ENCODE measurements around the gene PRAMEF17.
"Not testable (repeated sequence)": the region's sequence is repeated elsewhere in the genome, so short reads cannot be mapped to it uniquely, and the experiment has no call there.

PRAMEF17 gene

GRCh38 chr1:13366536-13366935, 22.9 kb upstream of the PRAMEF17 start:
- not testable (repeated sequence) for H3K36me3 ChIP-seq (ENCODE audit: low read length); H3K27ac ChIP-seq (ENCODE audit: low read depth, low read length); H3K9ac ChIP-seq (ENCODE audit: low read length); H2AFZ ChIP-seq (ENCODE audit: low read depth, low read length, severe bottlenecking); H3K9me2 ChIP-seq (replicated peaks; ENCODE audit: insufficient read depth, low read length); H3K79me2 ChIP-seq (ENCODE audit: insufficient read depth, low read length); H3K4me3 ChIP-seq (ENCODE audit: insufficient read depth, low read length, poor library complexity, severe bottlenecking); H4K20me1 ChIP-seq (ENCODE audit: low read depth, low read length); H3F3A ChIP-seq (ENCODE audit: insufficient read depth); H3K9me3 ChIP-seq (ENCODE audit: insufficient read depth, low read length); H3K4me2 ChIP-seq (ENCODE audit: low read depth, low read length, poor library complexity, severe bottlenecking); H3K27me3 ChIP-seq (ENCODE audit: low read length)

DNA sequence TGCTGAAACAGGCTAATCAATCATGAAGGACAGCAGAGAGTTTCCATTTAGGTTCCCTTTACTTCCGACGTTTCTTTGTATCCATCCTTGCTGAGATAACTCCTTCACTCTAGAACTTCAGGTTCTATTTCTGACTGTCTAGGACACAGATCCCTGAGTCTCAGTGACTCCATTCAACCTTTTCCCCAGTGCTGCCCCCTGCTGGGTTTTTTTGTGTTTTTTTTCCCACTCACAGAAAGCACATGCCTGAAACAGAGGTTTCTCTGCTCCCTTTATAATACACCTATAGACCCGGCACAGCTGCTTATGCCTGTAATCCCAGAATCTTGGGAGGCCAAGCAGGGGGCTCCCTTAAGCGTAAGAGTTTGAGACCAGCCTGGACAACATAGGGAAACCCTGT, 20.9 kb upstream of the PRAMEF17 start:
- H3K27me3 ChIP-seq (ENCODE audit: low read length); H3K4me3 ChIP-seq (ENCODE audit: insufficient read depth, low read length, poor library complexity, severe bottlenecking); H3K4me2 ChIP-seq (ENCODE audit: low read depth, low read length, poor library complexity, severe bottlenecking); H3F3A ChIP-seq (ENCODE audit: insufficient read depth); H3K9ac ChIP-seq (ENCODE audit: low read length); H3K79me2 ChIP-seq (ENCODE audit: insufficient read depth, low read length); H3K36me3 ChIP-seq (ENCODE audit: low read length); H3K27ac ChIP-seq (ENCODE audit: low read depth, low read length); H3K9me3 ChIP-seq (ENCODE audit: insufficient read depth, low read length); H3K9me2 ChIP-seq (replicated peaks; ENCODE audit: insufficient read depth, low read length); H2AFZ ChIP-seq (ENCODE audit: low read depth, low read length, severe bottlenecking); H4K20me1 ChIP-seq (ENCODE audit: low read depth, low read length): not testable (repeated sequence)

GRCh38 chr1:13378983-13379382, 10.4 kb upstream of the PRAMEF17 start:
- not testable (repeated sequence) for H3K36me3 ChIP-seq (ENCODE audit: low read length); H3K9me2 ChIP-seq (replicated peaks; ENCODE audit: insufficient read depth, low read length); H3K4me3 ChIP-seq (ENCODE audit: insufficient read depth, low read length, poor library complexity, severe bottlenecking); H3K27ac ChIP-seq (ENCODE audit: low read depth, low read length); H3K27me3 ChIP-seq (ENCODE audit: low read length); H3K79me2 ChIP-seq (ENCODE audit: insufficient read depth, low read length); H3K9me3 ChIP-seq (ENCODE audit: insufficient read depth, low read length); H3F3A ChIP-seq (ENCODE audit: insufficient read depth); H2AFZ ChIP-seq (ENCODE audit: low read depth, low read length, severe bottlenecking); H3K4me2 ChIP-seq (ENCODE audit: low read depth, low read length, poor library complexity, severe bottlenecking); H4K20me1 ChIP-seq (ENCODE audit: low read depth, low read length); H3K9ac ChIP-seq (ENCODE audit: low read length)

DNA sequence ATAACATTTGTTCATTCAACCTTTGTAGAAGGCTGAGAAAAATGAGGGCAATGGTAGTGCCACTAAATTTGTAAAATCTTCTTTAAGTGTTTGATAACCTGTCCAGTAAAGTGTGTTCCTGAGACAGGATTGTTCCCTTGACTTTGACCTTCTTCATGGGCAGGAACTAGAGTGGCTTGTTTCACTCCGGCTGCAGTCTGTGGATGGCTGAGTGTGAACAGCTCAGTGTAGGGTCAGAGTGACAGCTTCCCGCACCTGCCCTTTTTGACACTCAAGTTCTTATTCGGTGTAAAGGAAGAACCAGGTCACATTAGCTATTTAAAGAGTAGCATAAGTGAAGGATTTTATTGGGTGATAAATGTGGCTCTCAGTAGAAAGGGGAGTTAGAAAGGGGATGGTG, 9.1 kb upstream of the PRAMEF17 start:
- not testable (repeated sequence) for H3K9me2 ChIP-seq (replicated peaks; ENCODE audit: insufficient read depth, low read length); H3K4me2 ChIP-seq (ENCODE audit: low read depth, low read length, poor library complexity, severe bottlenecking); H3K9ac ChIP-seq (ENCODE audit: low read length); H3K27ac ChIP-seq (ENCODE audit: low read depth, low read length); H3K36me3 ChIP-seq (ENCODE audit: low read length); H3F3A ChIP-seq (ENCODE audit: insufficient read depth); H3K79me2 ChIP-seq (ENCODE audit: insufficient read depth, low read length); H3K9me3 ChIP-seq (ENCODE audit: insufficient read depth, low read length); H4K20me1 ChIP-seq (ENCODE audit: low read depth, low read length); H2AFZ ChIP-seq (ENCODE audit: low read depth, low read length, severe bottlenecking); H3K4me3 ChIP-seq (ENCODE audit: insufficient read depth, low read length, poor library complexity, severe bottlenecking); H3K27me3 ChIP-seq (ENCODE audit: low read length)

- not testable (repeated sequence) for H3K36me3 ChIP-seq (ENCODE audit: low read length); H3K9me2 ChIP-seq (replicated peaks; ENCODE audit: insufficient read depth, low read length); H3K27me3 ChIP-seq (ENCODE audit: low read length); H3K27ac ChIP-seq (ENCODE audit: low read depth, low read length); H2AFZ ChIP-seq (ENCODE audit: low read depth, low read length, severe bottlenecking); H3K9me3 ChIP-seq (ENCODE audit: insufficient read depth, low read length); H3K4me3 ChIP-seq (ENCODE audit: insufficient read depth, low read length, poor library complexity, severe bottlenecking); H3K4me2 ChIP-seq (ENCODE audit: low read depth, low read length, poor library complexity, severe bottlenecking); H3K79me2 ChIP-seq (ENCODE audit: insufficient read depth, low read length); H3F3A ChIP-seq (ENCODE audit: insufficient read depth); H4K20me1 ChIP-seq (ENCODE audit: low read depth, low read length); H3K9ac ChIP-seq (ENCODE audit: low read length)
Measured at GRCh38 chr1:13393004-13393403, 3.6 kb downstream of the PRAMEF17 start.

GRCh38 chr1:13394761-13395160, 5.3 kb downstream of the PRAMEF17 start:
- H3K4me2 ChIP-seq (ENCODE audit: low read depth, low read length, poor library complexity, severe bottlenecking); H3K9me3 ChIP-seq (ENCODE audit: insufficient read depth, low read length); H3K4me3 ChIP-seq (ENCODE audit: insufficient read depth, low read length, poor library complexity, severe bottlenecking); H3K9ac ChIP-seq (ENCODE audit: low read length); H2AFZ ChIP-seq (ENCODE audit: low read depth, low read length, severe bottlenecking); H3K9me2 ChIP-seq (replicated peaks; ENCODE audit: insufficient read depth, low read length); H3F3A ChIP-seq (ENCODE audit: insufficient read depth); H3K27ac ChIP-seq (ENCODE audit: low read depth, low read length); H3K36me3 ChIP-seq (ENCODE audit: low read length); H3K27me3 ChIP-seq (ENCODE audit: low read length); H4K20me1 ChIP-seq (ENCODE audit: low read depth, low read length); H3K79me2 ChIP-seq (ENCODE audit: insufficient read depth, low read length): not testable (repeated sequence)

- not testable (repeated sequence) for H3K9me2 ChIP-seq (replicated peaks; ENCODE audit: insufficient read depth, low read length); H3K79me2 ChIP-seq (ENCODE audit: insufficient read depth, low read length); H3F3A ChIP-seq (ENCODE audit: insufficient read depth); H3K4me2 ChIP-seq (ENCODE audit: low read depth, low read length, poor library complexity, severe bottlenecking); H3K4me3 ChIP-seq (ENCODE audit: insufficient read depth, low read length, poor library complexity, severe bottlenecking); H3K27ac ChIP-seq (ENCODE audit: low read depth, low read length); H3K27me3 ChIP-seq (ENCODE audit: low read length); H3K9me3 ChIP-seq (ENCODE audit: insufficient read depth, low read length); H3K9ac ChIP-seq (ENCODE audit: low read length); H4K20me1 ChIP-seq (ENCODE audit: low read depth, low read length); H3K36me3 ChIP-seq (ENCODE audit: low read length); H2AFZ ChIP-seq (ENCODE audit: low read depth, low read length, severe bottlenecking)
Measured at GRCh38 chr1:13395311-13395710, 5.9 kb downstream of the PRAMEF17 start.

All from SU-DHL-6 (cell line).